CD4-positive, alpha-beta memory T cell (primary cell): Measurements from ENCODE around the gene CEBPE. TPM values are rescaled to one million over a fixed set of nuclear protein-coding genes. Genes with fewer than 3 reads are reported as not detected.
A peak's percentile ranks its signal among the peaks of the same experiment; 100 is the strongest.

Experiments
- CTCF ChIA-PET: fragments of 350-600 bp; sonication (Branson Sonifier 250); formaldehyde crosslinking; loops from one replicate; lab custom pipeline; 2021; ENCODE audit warnings: inconsistent platforms; ENCODE audit not compliant: partially characterized antibody; lab: Charles Lee
- POLR2A ChIA-PET: fragments of 350-600 bp; sonication (Branson Sonifier 250); formaldehyde crosslinking; loops from one replicate; lab custom pipeline; 2021; ENCODE audit not compliant: partially characterized antibody; lab: Charles Lee
- DNase-seq, 5 donors: peaks; one replicate each; pipeline versions ENCODE4 v3.0.0 to v3.0.0-alpha.2; 2020 to 2022; ENCODE audit warnings: mixed read lengths in 1 of 5
- H3K27ac ChIP-seq: one replicate; pipeline ENCODE4 v1.7.0; 2013; ENCODE audit warnings: low read depth, low read length
- H3K27me3 ChIP-seq: 2 replicates; pipeline ENCODE4 v1.7.0; 2013; ENCODE audit warnings: mild to moderate bottlenecking, low read length, moderate library complexity; ENCODE audit not compliant: insufficient read depth
- H3K36me3 ChIP-seq: 2 replicates; pipeline ENCODE4 v1.7.0; 2013; ENCODE audit warnings: mild to moderate bottlenecking, low read length, moderate library complexity; ENCODE audit not compliant: insufficient read depth
- H3K4me1 ChIP-seq: 2 replicates; pipeline ENCODE4 v1.7.0; 2013; ENCODE audit warnings: mild to moderate bottlenecking, low read length, moderate library complexity; ENCODE audit not compliant: insufficient read depth
- H3K4me3 ChIP-seq, 2 donors: one replicate each; pipeline ENCODE4 v1.7.0; 2013; ENCODE audit warnings: low read length in 2 of 2, mild to moderate bottlenecking in 1 of 2
- H3K9me3 ChIP-seq, 2 donors: one replicate each; pipeline ENCODE4 v1.7.0; 2013; ENCODE audit warnings: low read length in 2 of 2, control low read depth in 1 of 2; ENCODE audit not compliant: control insufficient read depth in 1 of 2
- H3K27ac Mint-ChIP-seq, 7 donors: one replicate each; pipeline ENCODE4 v1.8.0; 2020 to 2021; ENCODE audit warnings: mixed read lengths in 7 of 7, mild to moderate bottlenecking in 6 of 7, inconsistent platforms in 3 of 7, moderate library complexity in 3 of 7
- H3K27me3 Mint-ChIP-seq, 2 donors: one replicate each; pipeline ENCODE4 v1.8.0; 2020 to 2021; ENCODE audit warnings: mixed read lengths in 2 of 2
- H3K36me3 Mint-ChIP-seq, 2 donors: one replicate each; pipeline ENCODE4 v1.8.0; 2020 to 2021; ENCODE audit warnings: mixed read lengths in 2 of 2, inconsistent platforms in 1 of 2, mild to moderate bottlenecking in 1 of 2
- H3K4me1 Mint-ChIP-seq, 4 donors: one replicate each; pipeline ENCODE4 v1.8.0; 2020 to 2021; ENCODE audit warnings: mixed read lengths in 4 of 4, mild to moderate bottlenecking in 1 of 4
- H3K4me3 Mint-ChIP-seq, 8 donors: one replicate each; pipeline ENCODE4 v1.8.0; 2020 to 2021; ENCODE audit warnings: mixed read lengths in 8 of 8, mild to moderate bottlenecking in 7 of 8, moderate library complexity in 6 of 8, inconsistent platforms in 3 of 8
- H3K9me3 Mint-ChIP-seq, 8 donors: one replicate each; pipeline ENCODE4 v1.8.0; 2020 to 2021; ENCODE audit warnings: mixed read lengths in 8 of 8, mild to moderate bottlenecking in 5 of 8, inconsistent platforms in 3 of 8, moderate library complexity in 1 of 8
- intact Hi-C: fragments of 100-400 bp; cut with micrococcal nuclease; formaldehyde crosslinking; loops from one replicate; pipeline ENCODE4 v1.15.1; 2023
- polyA plus RNA-seq, 2 donors: library from polyadenylated mRNA; unstranded; fragments of 300-500 nt; fragmentation: Illumina TruSeq; gene quantifications; one replicate each; pipeline ENCODE4 v1.2.3, GENCODE V29; 2021
- total RNA-seq, 2 experiments: library from RNA; stranded (reverse); gene quantifications; one replicate each; pipeline ENCODE4 v1.2.3, GENCODE V29; 2021

CEBPE gene
- total and polyA plus RNA-seq, 4 experiments from 2014 or later, result 0.16 to 0.84 (median 0.52) TPM

- ChIA-PET CTCF (no interaction called here), POLR2A (no interaction called here)
- peaks cover 2 to 14% (median 10%) of the 10 kb centered on the region in 4 donors for H3K4me1 Mint-ChIP-seq
- H3K9me3 Mint-ChIP-seq, result peaks cover 0 to 3% (median 0%) of the 10 kb centered on the region in 8 donors
- peaks cover 7 to 8% of the 10 kb centered on the region in 2 donors for H3K27me3 Mint-ChIP-seq
- no peak for DNase-seq
- H3K27ac Mint-ChIP-seq, result peak overlapping the region in 2 of 7 donors; percentile 70 to 83
- Histone ChIP-seq H3K4me3 (no peak overlapping the region), H3K9me3 (no peaks in the 10 kb centered on the region), H3K27ac (no peak overlapping the region), H3K36me3 (no peaks in the 10 kb centered on the region), H3K4me1 (peaks cover 16% of the 10 kb centered on the region), H3K27me3 (peaks cover 8% of the 10 kb centered on the region)
- peaks cover 0 to 3% of the 10 kb centered on the region in 2 donors for H3K36me3 Mint-ChIP-seq
- H3K4me3 Mint-ChIP-seq, result peak overlapping the region in 4 of 8 donors; percentile 15 to 56 (median 52)
- intact Hi-C loops, result no loop called here
Measured at GRCh38 chr14:23153851-23154796, 35.1 kb upstream of the CEBPE start.

- Mint-ChIP-seq H3K36me3 (peaks cover 0 to 3% of the 10 kb centered on the region in 2 donors), H3K4me3 (no peak overlapping the region), H3K27ac (no peak overlapping the region), H3K27me3 (peaks cover 8 to 9% of the 10 kb centered on the region in 2 donors), H3K4me1 (peaks cover 2 to 14% (median 10%) of the 10 kb centered on the region in 4 donors), H3K9me3 (peaks cover 0 to 5% (median 0%) of the 10 kb centered on the region in 8 donors)
- CTCF ChIA-PET, result interaction anchor here (0.8 kb wide), 1 partner anchor 12 kb away, joined by 3 read pairs; no protein-coding TSS in a partner anchor
- no peak overlapping the region for H3K4me3 ChIP-seq
- H3K4me1 ChIP-seq, result peaks cover 16% of the 10 kb centered on the region
- H3K27me3 ChIP-seq, result peaks cover 8% of the 10 kb centered on the region
- H3K36me3 ChIP-seq, result no peaks in the 10 kb centered on the region
- intact Hi-C loops, result no loop called here
- H3K9me3 ChIP-seq, result no peaks in the 10 kb centered on the region
- POLR2A ChIA-PET, result no interaction called here
- H3K27ac ChIP-seq, result no peak overlapping the region
- no peak for DNase-seq
Measured at GRCh38 chr14:23151342-23151741, 32.3 kb upstream of the CEBPE start.

- H3K27ac Mint-ChIP-seq, result no peak overlapping the region
- peaks cover 10 to 14% of the 10 kb centered on the region in 2 donors for H3K27me3 Mint-ChIP-seq
- no peak for DNase-seq
- H3K36me3 Mint-ChIP-seq, result peaks cover 0 to 3% of the 10 kb centered on the region in 2 donors
- no peaks in the 10 kb centered on the region for H3K9me3 ChIP-seq
- H3K4me1 Mint-ChIP-seq, result peaks cover 0 to 10% (median 5%) of the 10 kb centered on the region in 4 donors
- intact Hi-C loops, result no loop called here
- CTCF ChIA-PET, result no interaction called here
- H3K27me3 ChIP-seq, result peaks cover 8% of the 10 kb centered on the region
- no peak overlapping the region for H3K4me3 ChIP-seq
- H3K36me3 ChIP-seq, result no peaks in the 10 kb centered on the region
- no peak overlapping the region for H3K4me3 Mint-ChIP-seq
- H3K27ac ChIP-seq, result no peak overlapping the region
- POLR2A ChIA-PET, result no interaction called here
- peaks cover 0 to 5% (median 0%) of the 10 kb centered on the region in 8 donors for H3K9me3 Mint-ChIP-seq
- H3K4me1 ChIP-seq, result peaks cover 11% of the 10 kb centered on the region
Measured at GRCh38 chr14:23149745-23150144, 30.7 kb upstream of the CEBPE start.

- no peaks in the 10 kb centered on the region for H3K36me3 ChIP-seq
- no peak overlapping the region for H3K4me3 ChIP-seq
- intact Hi-C loops, result no loop called here
- CTCF ChIA-PET, result interaction anchor here (1.6 kb wide), 1 partner anchor 27 kb away, joined by 4 read pairs; no protein-coding TSS in a partner anchor
- peaks cover 0 to 4% (median 0%) of the 10 kb centered on the region in 8 donors for H3K9me3 Mint-ChIP-seq
- POLR2A ChIA-PET, result no interaction called here
- peaks cover 0 to 2% (median under 1%) of the 10 kb centered on the region in 4 donors for H3K4me1 Mint-ChIP-seq
- no peak overlapping the region for H3K27ac ChIP-seq
- peaks cover under 1% of the 10 kb centered on the region for H3K4me1 ChIP-seq
- DNase-seq, result no peak
- H3K27ac Mint-ChIP-seq, result no peak overlapping the region
- no peaks in the 10 kb centered on the region for H3K9me3 ChIP-seq
- peaks cover 8 to 14% of the 10 kb centered on the region in 2 donors for H3K27me3 Mint-ChIP-seq
- H3K4me3 Mint-ChIP-seq, result no peak overlapping the region
- peaks cover 0 to 3% of the 10 kb centered on the region in 2 donors for H3K36me3 Mint-ChIP-seq
- H3K27me3 ChIP-seq, result peaks cover 7% of the 10 kb centered on the region
Measured at GRCh38 chr14:23148591-23149249, 29.7 kb upstream of the CEBPE start.

GRCh38 chr14:23147676-23148075 lies 28.6 kb upstream of the CEBPE start:
- peaks cover 0 to 4% (median 0%) of the 10 kb centered on the region in 8 donors for H3K9me3 Mint-ChIP-seq
- Histone ChIP-seq H3K27ac (no peak overlapping the region), H3K4me3 (no peak overlapping the region), H3K9me3 (no peaks in the 10 kb centered on the region), H3K4me1 (no peaks in the 10 kb centered on the region), H3K27me3 (peaks cover 4% of the 10 kb centered on the region), H3K36me3 (no peaks in the 10 kb centered on the region)
- peaks cover 6 to 11% of the 10 kb centered on the region in 2 donors for H3K27me3 Mint-ChIP-seq
- no peak overlapping the region for H3K27ac Mint-ChIP-seq
- H3K36me3 Mint-ChIP-seq, result peaks cover 0 to 3% of the 10 kb centered on the region in 2 donors
- DNase-seq, result no peak
- H3K4me3 Mint-ChIP-seq, result no peak overlapping the region
- ChIA-PET POLR2A (no interaction called here), CTCF (no interaction called here)
- no peaks in the 10 kb centered on the region for H3K4me1 Mint-ChIP-seq
- intact Hi-C loops, result no loop called here

GRCh38 chr14:23146980-23147379 lies 27.9 kb upstream of the CEBPE start:
- POLR2A ChIA-PET, result no interaction called here
- no peak overlapping the region for H3K27ac Mint-ChIP-seq

More at GRCh38 chr14:23146980-23147379, 27.9 kb upstream of the CEBPE start:
- H3K4me3 Mint-ChIP-seq, result no peak overlapping the region
- Histone ChIP-seq H3K4me3 (no peak overlapping the region), H3K27ac (no peak overlapping the region), H3K36me3 (no peaks in the 10 kb centered on the region), H3K9me3 (no peaks in the 10 kb centered on the region), H3K27me3 (peaks cover 4% of the 10 kb centered on the region), H3K4me1 (no peaks in the 10 kb centered on the region)
- no peaks in the 10 kb centered on the region for H3K4me1 Mint-ChIP-seq
- CTCF ChIA-PET, result no interaction called here
- intact Hi-C loops, result no loop called here
- no peak for DNase-seq
- peaks cover 0 to 4% (median 0%) of the 10 kb centered on the region in 8 donors for H3K9me3 Mint-ChIP-seq
- peaks cover 0 to 3% of the 10 kb centered on the region in 2 donors for H3K36me3 Mint-ChIP-seq
- H3K27me3 Mint-ChIP-seq, result peaks cover 6 to 11% of the 10 kb centered on the region in 2 donors
